Activated naive CD4-positive, alpha-beta T cell treated with Interleukin-2 at 50 U/mL for 16 hours (primary cell): Measurements from ENCODE around the gene FABP7.

Experiments
- DNase-seq: peaks from one replicate; pipeline ENCODE4 v3.0.0-alpha.2; 2020

FABP7 gene

GRCh38 chr6:122760330-122760729 is 19.2 kb upstream of the FABP7 start:
- DNase-seq, result no peak

- no peak for DNase-seq
These were observed 13.3 kb upstream of the FABP7 start for GRCh38 chr6:122766256-122766655.

GRCh38 chr6:122770835-122771601 is 8.5 kb upstream of the FABP7 start:
- no peak for DNase-seq

- DNase-seq, result no peak
These were observed 6.6 kb upstream of the FABP7 start for GRCh38 chr6:122772724-122773415.

GRCh38 chr6:122775975-122776374 is 3.5 kb upstream of the FABP7 start:
- DNase-seq, result no peak

GRCh38 chr6:122778302-122778701 is 1.2 kb upstream of the FABP7 start:
- DNase-seq, result no peak

- DNase-seq, result no peak
These were observed 393 bp upstream of the FABP7 start for GRCh38 chr6:122778985-122779661.

GRCh38 chr6:122780114-122780513 is 598 bp downstream of the FABP7 start:
- DNase-seq, result no peak

GRCh38 chr6:122781716-122782115 is 2.2 kb downstream of the FABP7 start:
- DNase-seq, result no peak

GRCh38 chr6:122783401-122783800 is 3.9 kb downstream of the FABP7 start:
- DNase-seq, result no peak

GRCh38 chr6:122785891-122786290 is 6.4 kb downstream of the FABP7 start:
- no peak for DNase-seq

- DNase-seq, result no peak
These were observed 8.2 kb downstream of the FABP7 start for GRCh38 chr6:122787721-122788120.

- no peak for DNase-seq
These were observed 8.7 kb downstream of the FABP7 start for GRCh38 chr6:122788208-122788607.

GRCh38 chr6:122788663-122789181 is 9.2 kb downstream of the FABP7 start:
- DNase-seq, result no peak

GRCh38 chr6:122789182-122790027 is 9.9 kb downstream of the FABP7 start, which contains the start of gene SMPDL3A:
Gene SMPDL3A (plus strand): TSS chr6:122789258. CDS start chr6:122789347, 89 bp downstream.
- no peak for DNase-seq

GRCh38 chr6:122790028-122790422 is 10.5 kb downstream of the FABP7 start:
- no peak for DNase-seq

- no peak for DNase-seq
These were observed 11.2 kb downstream of the FABP7 start for GRCh38 chr6:122790423-122791309.

GRCh38 chr6:122791310-122791679 is 11.8 kb downstream of the FABP7 start:
- DNase-seq, result no peak

GRCh38 chr6:122792766-122793165 is 13.2 kb downstream of the FABP7 start:
- DNase-seq, result no peak

GRCh38 chr6:122797537-122797936 is 18.0 kb downstream of the FABP7 start:
- DNase-seq, result no peak

- DNase-seq, result no peak
These were observed 18.7 kb downstream of the FABP7 start for GRCh38 chr6:122798099-122798641.
